Endothelial cell of umbilical vein (primary cell): Measurements from ENCODE around the gene HAL. TPM values are rescaled to one million over a fixed set of nuclear protein-coding genes. Genes with fewer than 3 reads are reported as not detected.

Experiments used
- BruUV-seq: library from RNA; stranded (reverse); fragments of 400-500 nt; replicated peaks from 2 replicates; lab custom pipeline; 2021; lab: Mats Ljungman, UMichigan
- CTCF ChIA-PET: fragments of 300-600, 350-600 bp; sonication (Branson Sonifier 250); formaldehyde crosslinking; loops from one replicate; lab custom pipeline; 2021; ENCODE audit warnings: antibody characterized with exemption, inconsistent platforms; lab: Charles Lee
- POLR2A ChIA-PET: fragments of 300-600, 350-600 bp; sonication (Branson Sonifier 250); formaldehyde crosslinking; loops from one replicate; lab custom pipeline; 2021; ENCODE audit warnings: antibody characterized with exemption, inconsistent platforms; lab: Charles Lee
- DNase-seq: peaks from one replicate; pipeline ENCODE4 v3.0.0-alpha.2; 2011; ENCODE audit warnings: low read depth, low spot score
- FAIRE-seq: peaks from 2 replicates; lab custom pipeline; 2011; peaks lifted over from hg19 to GRCh38; lab: Jason Lieb, UNC
- H2AFZ ChIP-seq: 2 replicates; pipeline ENCODE4 v1.6.0; 2012; ENCODE audit warnings: low read depth, low read length, control low read depth, inconsistent platforms
- H3K27ac ChIP-seq: 2 replicates; pipeline ENCODE4 v1.5.1; 2011; ENCODE audit warnings: low read depth, mild to moderate bottlenecking, control low read depth, low read length, moderate library complexity; ENCODE audit not compliant: insufficient read depth
- H3K27me3 ChIP-seq, 2 experiments: 2 replicates each; pipeline versions ENCODE4 v1.6.0 to v1.6.1; 2011; ENCODE audit warnings: low read length in 2 of 2, mixed read lengths in 1 of 2; ENCODE audit not compliant: control insufficient read depth in 2 of 2, insufficient read depth in 2 of 2
- H3K36me3 ChIP-seq, 2 experiments: 2 replicates in 1 of 2; 3 replicates in 1 of 2; pipeline ENCODE4 v1.5.1; 2011; ENCODE audit warnings: low read length in 2 of 2, mild to moderate bottlenecking in 1 of 2, moderate library complexity in 1 of 2; ENCODE audit not compliant: control insufficient read depth in 2 of 2, insufficient read depth in 2 of 2; ENCODE audit errors: extremely low read depth in 1 of 2
- H3K4me1 ChIP-seq: 3 replicates; pipeline ENCODE4 v1.5.1; 2011; ENCODE audit warnings: mild to moderate bottlenecking, low read length; ENCODE audit not compliant: control insufficient read depth, insufficient read depth; ENCODE audit errors: extremely low read depth
- H3K4me2 ChIP-seq: 2 replicates; pipeline ENCODE4 v1.6.1; 2011; ENCODE audit warnings: low read length, control low read depth, mixed read lengths; ENCODE audit not compliant: insufficient read depth
- H3K4me3 ChIP-seq, 3 experiments: fragments of 200-600 bp in 1 of 3; sonication (generic), shearing (Covaris generic) in 1 of 3; replicated peaks in 1 of 3; 2 replicates each; pipeline ENCODE4 v1.5.1; 2011 to 2016; ENCODE audit warnings: control low read depth in 3 of 3, low read length in 3 of 3, mild to moderate bottlenecking in 2 of 3, inconsistent platforms in 1 of 3, low read depth in 1 of 3, moderate library complexity in 1 of 3; ENCODE audit not compliant: insufficient read depth in 1 of 3
- H3K79me2 ChIP-seq: 2 replicates; pipeline ENCODE4 v1.6.0; 2012; ENCODE audit warnings: low read length, inconsistent platforms; ENCODE audit not compliant: control insufficient read depth, insufficient read depth
- H3K9ac ChIP-seq: replicated peaks from 2 replicates; pipeline ENCODE3; 2011; ENCODE audit warnings: low read length, control low read depth; ENCODE audit not compliant: insufficient read depth; ENCODE audit errors: extremely low read depth
- H3K9me1 ChIP-seq: replicated peaks from 3 replicates; pipeline ENCODE4 v1.6.0; 2011; ENCODE audit warnings: mild to moderate bottlenecking, low read length; ENCODE audit not compliant: control insufficient read depth, insufficient read depth; ENCODE audit errors: extremely low read depth
- H3K9me3 ChIP-seq: replicated peaks from 2 replicates; pipeline ENCODE4 v1.5.1; 2012; ENCODE audit warnings: low read length, inconsistent platforms; ENCODE audit not compliant: control insufficient read depth, insufficient read depth
- H4K20me1 ChIP-seq: replicated peaks from 2 replicates; pipeline ENCODE3; 2011; ENCODE audit warnings: mild to moderate bottlenecking, low read length; ENCODE audit not compliant: control insufficient read depth, insufficient read depth; ENCODE audit errors: extremely low read depth
- CTCF ChIP-seq, 2 donors: IDR thresholded peaks; 1 replicate in 1 of 2; 2 replicates in 1 of 2; pipeline ENCODE4 v1.5.1; 2011; ENCODE audit warnings: low read length in 2 of 2, mild to moderate bottlenecking in 2 of 2, moderate library complexity in 2 of 2, control low read depth in 1 of 2, inconsistent platforms in 1 of 2, low read depth in 1 of 2; ENCODE audit not compliant: insufficient read depth in 1 of 2; ENCODE audit errors: extremely low read depth in 1 of 2
- EZH2 ChIP-seq: IDR thresholded peaks from 2 replicates; pipeline ENCODE4 v1.6.1; 2012; ENCODE audit warnings: borderline replicate concordance, low read depth, mild to moderate bottlenecking, moderate library complexity, low read length, inconsistent platforms; ENCODE audit not compliant: severe bottlenecking
- FOS ChIP-seq: IDR thresholded peaks from 2 replicates; pipeline ENCODE4 v1.6.1; 2011; ENCODE audit warnings: mild to moderate bottlenecking, low read length, moderate library complexity, borderline replicate concordance; ENCODE audit not compliant: insufficient read depth
- GATA2 ChIP-seq: IDR thresholded peaks from 2 replicates; pipeline ENCODE4 v1.7.0; 2011; ENCODE audit warnings: low read depth, mild to moderate bottlenecking, moderate library complexity, mixed read lengths, low read length; ENCODE audit not compliant: insufficient read length, insufficient read depth
- JUN ChIP-seq: IDR thresholded peaks from 2 replicates; pipeline ENCODE4 v1.6.1; 2011; ENCODE audit warnings: borderline replicate concordance, low read depth; ENCODE audit not compliant: insufficient read length, insufficient read depth
- MYC ChIP-seq: IDR thresholded peaks from one replicate; pipeline ENCODE4 v1.6.1; 2011; ENCODE audit warnings: mild to moderate bottlenecking, low read depth, low read length
- POLR2A ChIP-seq: IDR thresholded peaks from 2 replicates; pipeline ENCODE4 v1.6.1; 2012; ENCODE audit warnings: low read depth, mild to moderate bottlenecking, control low read depth, low read length
- POLR2AphosphoS5 ChIP-seq: IDR thresholded peaks from 2 replicates; pipeline ENCODE4 v1.6.1; 2012; ENCODE audit warnings: low read depth, mild to moderate bottlenecking, control low read depth, low read length, moderate library complexity; ENCODE audit not compliant: insufficient read depth
- dilution Hi-C: fragments of 300-500 bp; cut with MboI; formaldehyde crosslinking; loops from one replicate; pipeline ENCODE4 v1.15.0; 2019; ENCODE audit warnings: low sequenced_read_pairs; ENCODE audit not compliant: extremely low pct_ligation_motif_present
- intact Hi-C: fragments of 100-400 bp; cut with micrococcal nuclease; formaldehyde crosslinking; loops from one replicate; pipeline ENCODE4 v1.10.0; 2022
- polyA plus RNA-seq, 4 experiments: library from polyadenylated mRNA; depleted of rRNA in 3 of 4; stranded (reverse) in 3 of 4; unstranded in 1 of 4; fragments of >200 nt; gene quantifications; 2 replicates each; pipeline versions ENCODE4 v1.2.1 to v1.2.3, GENCODE V29; 2011 to 2012; ENCODE audit warnings: missing spikeins in 1 of 4
- total RNA-seq: library from RNA; stranded (reverse); gene quantifications from 2 replicates; pipeline ENCODE4 v1.2.3, GENCODE V29; 2021
- TF ChIP-seq, protein P1 (sequence below): IDR thresholded peaks from 2 replicates; pipeline ENCODE4 v1.6.1; 2011; ENCODE audit not compliant: insufficient read depth, insufficient read length

The HAL gene
- total and polyA plus RNA-seq, 2 donors (not counting 3 experiments of a cell fraction or from before 2014, with no cell fraction given): 0.18 to 0.62 TPM

DNA sequence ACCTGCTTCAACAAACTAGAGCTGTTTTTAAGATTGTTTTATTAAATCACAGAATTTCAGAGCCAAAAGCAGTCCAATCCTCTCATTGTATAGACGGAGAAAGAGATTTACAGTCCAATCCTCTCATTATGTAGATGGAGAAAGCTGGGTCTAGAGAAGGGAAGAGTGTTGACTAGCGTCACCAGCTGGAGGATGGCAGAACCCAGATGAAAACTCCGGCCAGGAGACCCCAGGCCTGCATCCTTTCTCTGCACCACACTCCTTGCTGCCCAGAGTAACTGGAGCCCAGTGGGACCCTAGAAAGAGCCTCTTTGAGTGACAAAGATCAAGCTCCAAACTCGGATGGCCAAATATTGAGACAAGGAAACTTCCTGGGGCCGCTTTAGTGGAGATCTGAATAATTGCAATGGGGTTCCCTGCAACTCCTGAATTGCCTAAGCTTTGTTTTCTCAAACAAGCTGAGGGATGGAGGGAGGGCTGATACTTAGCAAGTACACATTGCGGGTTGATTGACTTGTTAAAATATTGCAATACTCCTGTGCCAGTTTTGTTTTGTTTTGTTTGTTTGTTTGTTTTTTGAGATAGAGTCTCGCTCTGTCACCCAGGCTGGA, 40.5 kb downstream of the HAL start:
- no peak for FAIRE-seq
- DNase-seq: no peak
- Histone ChIP-seq H3K4me1 (no peaks in the 10 kb centered on the region), H4K20me1 (no peaks in the 10 kb centered on the region), H2AFZ (no peak overlapping the region), H3K4me2 (no peak overlapping the region), H3K9me3 (no peaks in the 10 kb centered on the region), H3K9ac (no peak overlapping the region), H3K27ac (no peak overlapping the region), H3K9me1 (no peaks in the 10 kb centered on the region), H3K36me3 (no peaks in the 10 kb centered on the region), H3K4me3 (no peak overlapping the region), H3K79me2 (no peaks in the 10 kb centered on the region), H3K27me3 (peaks cover 25 to 33% of the 10 kb centered on the region in 2 experiments)
- BruUV-seq: no TSS peak
- CTCF ChIA-PET: interaction anchor here (0.7 to 2.4 kb wide), 7 partner anchors 9 to 51 kb away, joined by 3 to 12 read pairs (median 4); partner anchors contain the start of genes AMDHD1 and CCDC38
- TF ChIP-seq MYC (no peak), FOS (no peak), EZH2 (no peak), JUN (no peak), POLR2A (no peak)
- intact Hi-C loops (no loop called here), dilution Hi-C loops (no loop called here)
- POLR2A ChIA-PET: no interaction called here

DNA sequence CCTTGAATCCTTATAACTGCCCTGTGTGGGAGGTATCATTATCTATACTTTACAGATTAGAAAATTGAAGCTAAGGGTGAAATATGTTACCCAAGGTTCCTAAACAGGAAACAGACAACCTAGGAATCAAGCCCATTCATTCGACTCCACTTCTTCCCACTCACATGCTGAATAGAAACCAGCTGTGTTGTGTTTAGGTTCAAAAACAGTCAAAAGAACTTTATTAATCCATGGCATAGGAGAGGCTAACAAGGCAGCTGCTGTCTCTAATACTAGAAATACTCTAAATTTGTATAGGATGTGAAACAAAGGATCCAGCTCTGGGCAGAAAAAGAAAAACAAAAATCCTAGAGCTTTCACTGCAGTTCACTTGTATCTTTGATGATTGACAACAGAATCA, 43.1 kb downstream of the HAL start:
- Histone ChIP-seq H3K4me3 (no peak overlapping the region), H3K4me1 (no peaks in the 10 kb centered on the region), H3K27ac (no peak overlapping the region), H3K9ac (no peak overlapping the region), H2AFZ (no peak overlapping the region), H3K4me2 (no peak overlapping the region), H3K9me3 (no peaks in the 10 kb centered on the region), H4K20me1 (no peaks in the 10 kb centered on the region), H3K9me1 (no peaks in the 10 kb centered on the region), H3K27me3 (peaks cover 29 to 45% of the 10 kb centered on the region in 2 experiments), H3K36me3 (no peaks in the 10 kb centered on the region), H3K79me2 (no peaks in the 10 kb centered on the region)
- intact Hi-C loops (loop anchor here (5.0 kb wide), 1 partner anchor 36 kb away; no protein-coding TSS in a partner anchor), dilution Hi-C loops (no loop called here)
- CTCF ChIA-PET: interaction anchor here (0.9 to 1.8 kb wide), 3 partner anchors 9 to 34 kb away, joined by 3 to 6 read pairs (median 5); no protein-coding TSS in a partner anchor
- no peak for DNase-seq
- TF ChIP-seq POLR2AphosphoS5: no peak
- no peak for TF ChIP-seq POLR2A
- TF ChIP-seq FOS: no peak
- TF ChIP-seq CTCF (IDR thresholded peaks at IDR 0.05; ENCODE audit: extremely low read depth in 1 of 2, insufficient read depth in 1 of 2, low read depth in 1 of 2, low read length in 2 of 2): no peak
- TF ChIP-seq EZH2: no peak
- no peak for TF ChIP-seq JUN
- TF ChIP-seq MYC: no peak
- no peak for TF ChIP-seq GATA2
- TF ChIP-seq, protein P1, sequence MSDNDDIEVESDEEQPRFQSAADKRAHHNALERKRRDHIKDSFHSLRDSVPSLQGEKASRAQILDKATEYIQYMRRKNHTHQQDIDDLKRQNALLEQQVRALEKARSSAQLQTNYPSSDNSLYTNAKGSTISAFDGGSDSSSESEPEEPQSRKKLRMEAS: no peak
- POLR2A ChIA-PET: no interaction called here
- FAIRE-seq: no peak
- BruUV-seq: no TSS peak
